GM10248 (cell line): ENCODE data around the gene NOS3.

Source experiments
- CTCF ChIA-PET: fragments of 300-600 bp; sonication (Branson Sonifier 250); formaldehyde crosslinking; extraction: SDS; loops from one replicate; lab custom pipeline; 2021; ENCODE audit warnings: antibody characterized with exemption; lab: Yijun Ruan, JAX
- POLR2A ChIA-PET: fragments of 350-650 bp; sonication (Branson Sonifier 250); formaldehyde crosslinking; extraction: SDS; loops from one replicate; lab custom pipeline; 2020; ENCODE audit warnings: antibody characterized with exemption; lab: Yijun Ruan, JAX
- DNase-seq: peaks from one replicate; pipeline ENCODE4 v3.0.0; 2012; ENCODE audit errors: extremely low spot score
- TF ChIP-seq, protein P1 (sequence below): IDR thresholded peaks from 2 replicates; pipeline ENCODE4 v1.5.1; 2012; ENCODE audit warnings: mild to moderate bottlenecking, low read depth; ENCODE audit errors: extremely low read depth, missing control alignments, control extremely low read depth

The NOS3 gene

DNA sequence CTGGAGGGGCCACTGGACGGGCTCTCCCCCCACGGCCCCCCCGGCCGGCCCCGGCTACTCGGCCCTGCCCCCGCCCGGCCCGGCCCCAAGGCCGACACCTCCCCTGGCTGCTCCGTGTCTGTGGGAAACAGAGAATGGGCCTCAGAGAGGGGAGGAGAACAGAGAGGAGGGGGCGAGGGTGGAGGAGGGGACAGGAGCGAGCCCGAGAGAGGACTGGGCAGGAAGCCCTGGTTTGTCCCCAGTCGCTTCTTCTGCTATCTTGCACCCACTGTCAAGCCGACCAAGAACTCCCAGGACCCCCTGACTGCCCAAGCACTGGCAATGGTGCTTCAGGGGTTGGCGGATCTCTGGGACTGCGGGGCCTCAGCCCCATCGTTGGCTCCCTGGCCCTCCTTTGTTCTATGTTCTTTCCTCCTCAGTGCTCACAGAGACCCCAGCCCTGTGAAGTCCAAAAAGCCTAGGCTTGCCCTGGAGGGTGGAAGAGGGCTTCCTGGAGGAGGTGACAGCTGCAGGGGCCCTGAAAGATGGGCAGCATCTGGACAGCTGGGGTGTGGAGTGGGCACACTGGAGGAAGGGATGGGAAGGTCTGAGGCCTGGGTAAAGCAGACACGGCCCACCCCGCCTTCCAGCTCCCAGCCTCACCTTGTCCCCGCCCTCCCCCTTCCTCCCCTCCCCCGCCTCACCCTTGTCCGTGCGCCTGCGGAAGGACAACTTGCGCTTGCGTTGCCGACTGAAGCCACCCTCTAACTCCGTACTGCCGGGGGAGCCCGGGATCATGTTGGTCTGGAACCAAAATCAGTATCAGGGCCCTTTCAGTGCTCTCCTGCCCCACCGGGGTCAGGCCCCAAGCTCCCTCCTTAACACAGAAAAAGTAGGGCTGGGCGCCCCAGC, 42.8 kb upstream of the NOS3 start:
- POLR2A ChIA-PET: no interaction called here
- TF ChIP-seq, protein P1, sequence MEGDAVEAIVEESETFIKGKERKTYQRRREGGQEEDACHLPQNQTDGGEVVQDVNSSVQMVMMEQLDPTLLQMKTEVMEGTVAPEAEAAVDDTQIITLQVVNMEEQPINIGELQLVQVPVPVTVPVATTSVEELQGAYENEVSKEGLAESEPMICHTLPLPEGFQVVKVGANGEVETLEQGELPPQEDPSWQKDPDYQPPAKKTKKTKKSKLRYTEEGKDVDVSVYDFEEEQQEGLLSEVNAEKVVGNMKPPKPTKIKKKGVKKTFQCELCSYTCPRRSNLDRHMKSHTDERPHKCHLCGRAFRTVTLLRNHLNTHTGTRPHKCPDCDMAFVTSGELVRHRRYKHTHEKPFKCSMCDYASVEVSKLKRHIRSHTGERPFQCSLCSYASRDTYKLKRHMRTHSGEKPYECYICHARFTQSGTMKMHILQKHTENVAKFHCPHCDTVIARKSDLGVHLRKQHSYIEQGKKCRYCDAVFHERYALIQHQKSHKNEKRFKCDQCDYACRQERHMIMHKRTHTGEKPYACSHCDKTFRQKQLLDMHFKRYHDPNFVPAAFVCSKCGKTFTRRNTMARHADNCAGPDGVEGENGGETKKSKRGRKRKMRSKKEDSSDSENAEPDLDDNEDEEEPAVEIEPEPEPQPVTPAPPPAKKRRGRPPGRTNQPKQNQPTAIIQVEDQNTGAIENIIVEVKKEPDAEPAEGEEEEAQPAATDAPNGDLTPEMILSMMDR: no peak

DNA sequence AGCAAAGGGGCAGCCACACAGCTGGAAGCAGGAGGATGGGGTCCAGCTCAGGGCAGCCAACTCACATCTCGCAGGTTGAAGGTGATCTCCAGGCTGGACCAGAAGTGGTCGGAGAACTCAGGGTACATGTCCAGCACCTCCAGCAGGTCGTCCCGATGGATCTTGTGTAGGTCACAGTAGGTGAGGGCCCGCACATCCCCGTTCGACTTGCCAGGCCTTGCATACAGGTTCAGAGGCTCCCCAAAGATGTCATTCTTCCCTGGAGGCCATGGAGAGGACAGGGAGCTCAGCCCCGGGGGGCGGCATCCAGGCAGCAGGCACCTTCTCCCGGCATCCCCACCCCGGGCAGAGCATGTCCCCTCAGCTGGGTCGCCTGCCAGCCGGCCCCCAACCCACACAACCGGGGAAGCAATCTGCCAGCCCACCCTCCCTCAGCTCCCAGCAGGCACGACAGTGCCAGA, 42.0 kb upstream of the NOS3 start:
- CTCF ChIA-PET: interaction anchor here (0.8 to 2.2 kb wide), 3 partner anchors 14 to 60 kb away, joined by 3 to 10 read pairs (median 4); no protein-coding TSS in a partner anchor
- TF ChIP-seq, protein P1: no peak
- no peak for DNase-seq
- POLR2A ChIA-PET: interaction anchor here (0.7 kb wide), 1 partner anchor 70 kb away, joined by 9 read pairs; no protein-coding TSS in a partner anchor

More for the DNA sequence above, 42.8 kb upstream of the NOS3 start:
- CTCF ChIA-PET: interaction anchor here (0.8 to 3.0 kb wide), 4 partner anchors 15 to 60 kb away, joined by 3 to 10 read pairs (median 6); no protein-coding TSS in a partner anchor
- DNase-seq: no peak

DNA sequence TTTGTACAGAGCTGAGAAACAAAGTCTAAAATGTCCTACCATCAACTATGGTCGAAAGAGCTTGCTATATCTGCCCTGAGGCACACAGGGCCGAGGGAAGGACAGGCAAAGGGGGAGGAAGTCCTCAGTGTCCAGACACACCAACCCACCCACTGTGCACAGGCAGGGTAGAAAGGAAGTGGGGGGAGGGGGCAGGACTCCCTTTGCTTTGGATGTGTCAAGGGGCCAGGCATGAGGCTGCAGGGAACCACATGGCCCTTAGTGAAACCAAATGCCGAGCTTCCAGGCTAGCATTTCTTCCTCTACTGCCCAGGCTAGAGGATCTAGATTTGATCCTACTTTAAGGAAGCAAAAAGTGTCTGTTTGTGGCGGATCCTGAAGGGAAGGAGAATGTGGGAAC, 41.3 kb upstream of the NOS3 start:
- ChIA-PET POLR2A (no interaction called here), CTCF (interaction anchor here (1.0 to 2.2 kb wide), 4 partner anchors 14 to 59 kb away, joined by 4 to 10 read pairs (median 4); no protein-coding TSS in a partner anchor)
- TF ChIP-seq, protein P1: no peak
- no peak for DNase-seq

DNA sequence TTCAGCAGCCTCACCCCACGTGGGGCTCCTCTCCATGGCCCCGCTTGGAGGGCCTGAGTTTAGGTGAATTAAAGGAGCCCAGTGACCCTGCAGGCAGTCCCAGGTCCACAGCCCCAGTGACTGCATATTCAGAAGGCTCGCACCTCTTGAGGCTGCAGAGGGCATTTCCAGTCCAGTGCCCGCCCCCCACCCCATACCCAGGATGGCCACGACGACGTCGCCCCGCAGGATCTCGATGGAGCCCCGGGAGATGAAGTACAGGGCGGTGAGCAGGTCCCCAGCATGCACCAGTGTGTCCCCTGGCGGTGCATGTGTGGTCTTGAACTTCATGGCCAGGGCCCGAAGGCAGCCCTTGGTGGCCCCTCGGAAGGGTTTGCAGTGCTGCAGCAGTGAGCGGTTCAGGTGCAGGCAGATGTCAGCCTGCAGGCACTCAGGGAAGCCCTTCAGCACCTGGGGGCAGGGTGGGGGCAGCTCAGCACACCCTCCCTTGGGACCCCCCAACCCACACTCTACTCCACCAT, 40.8 kb upstream of the NOS3 start:
- ChIA-PET POLR2A (no interaction called here), CTCF (interaction anchor here (1.0 to 2.2 kb wide), 4 partner anchors 13 to 58 kb away, joined by 4 to 10 read pairs (median 4); no protein-coding TSS in a partner anchor)
- TF ChIP-seq, protein P1: no peak
- DNase-seq: no peak

DNA sequence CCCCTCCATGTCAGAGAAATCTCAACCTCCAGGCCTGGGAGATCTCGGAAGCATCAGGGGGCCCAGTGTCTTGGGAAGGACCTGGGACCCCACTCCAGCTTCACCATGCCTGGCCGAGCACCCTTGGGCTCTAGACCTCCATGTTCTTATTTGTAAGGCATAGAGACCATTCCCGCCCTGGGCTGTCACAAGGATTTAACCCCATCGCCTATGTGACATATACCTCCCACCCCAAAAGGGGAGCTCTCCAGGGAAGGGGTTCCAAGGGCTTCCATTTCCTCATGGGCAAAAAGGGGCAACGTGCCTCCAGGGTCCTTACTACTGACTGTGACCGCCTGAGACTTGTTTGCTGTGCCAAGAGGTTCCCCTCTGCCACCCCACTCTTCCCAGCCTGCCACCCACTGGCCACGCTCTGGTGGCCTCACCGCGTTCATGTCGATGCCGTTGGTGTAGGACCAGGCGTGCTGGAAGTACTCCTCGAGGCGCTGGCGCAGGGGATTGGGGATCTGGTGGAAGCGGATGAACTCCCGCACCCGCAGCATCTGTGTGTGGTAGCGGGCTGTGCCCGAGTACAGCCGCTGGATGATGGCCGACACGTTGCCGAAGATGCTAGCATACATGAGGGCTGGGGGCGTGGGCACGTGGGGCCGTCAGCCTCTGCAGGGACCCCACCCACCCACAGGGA, 40.2 kb upstream of the NOS3 start:
- ChIA-PET POLR2A (no interaction called here), CTCF (interaction anchor here (1.2 to 2.2 kb wide), 2 partner anchors 12 to 53 kb away, joined by 4 to 10 read pairs; no protein-coding TSS in a partner anchor)
- no peak for DNase-seq
- TF ChIP-seq, protein P1: no peak

DNA sequence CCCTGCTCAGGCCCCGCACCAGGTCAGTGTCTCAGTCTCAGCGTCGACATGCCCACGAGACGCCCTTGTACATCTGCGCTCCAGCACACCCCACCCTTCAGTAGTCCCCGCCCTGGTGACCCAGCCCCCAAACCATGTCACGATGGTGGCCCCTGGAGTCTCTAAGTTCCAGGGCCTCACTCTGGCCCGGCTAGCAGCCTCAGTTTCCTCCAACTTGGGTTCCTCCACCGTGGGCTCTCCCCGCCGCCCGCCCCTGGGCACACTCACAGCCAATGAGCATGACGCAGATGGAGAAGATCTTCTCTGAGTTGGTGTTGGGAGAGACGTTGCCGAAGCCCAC, 39.7 kb upstream of the NOS3 start:
- TF ChIP-seq, protein P1: no peak
- POLR2A ChIA-PET: no interaction called here
- DNase-seq: no peak
- CTCF ChIA-PET: interaction anchor here (1.4 kb wide), 1 partner anchor 12 kb away, joined by 3 read pairs; no protein-coding TSS in a partner anchor
